WTC11 (cell line): ENCODE measurements around the gene DNALI1. TPM values are rescaled to one million over a fixed set of nuclear protein-coding genes. Genes with fewer than 3 reads are reported as not detected.

Experiments used
- ATAC-seq: fragments of 200-7000 bp; cut with Tn5 transposase; 2 replicates; pipeline ENCODE4 v1.10.0; 2021; ENCODE audit warnings: mild to moderate bottlenecking, moderate library complexity
- CTCF ChIA-PET: fragments of 300-600 bp; sonication (Branson Sonifier 250); formaldehyde crosslinking; loops from one replicate; lab custom pipeline; 2021; ENCODE audit warnings: antibody characterized with exemption; lab: Charles Lee
- POLR2A ChIA-PET: fragments of 350-600 bp; sonication (Branson Sonifier 250); formaldehyde crosslinking; loops from one replicate; lab custom pipeline; 2021; ENCODE audit warnings: antibody characterized with exemption; lab: Charles Lee
- DNase-seq: peaks from one replicate; pipeline ENCODE4 v3.0.0; 2021; ENCODE audit warnings: low spot score
- H3K27ac Mint-ChIP-seq: 2 replicates; pipeline ENCODE4 v1.8.0; 2021; ENCODE audit warnings: mixed read lengths
- H3K27me3 Mint-ChIP-seq: 2 replicates; pipeline ENCODE4 v1.8.0; 2021; ENCODE audit warnings: low read depth, mild to moderate bottlenecking, moderate library complexity, mixed read lengths
- H3K36me3 Mint-ChIP-seq: 2 replicates; pipeline ENCODE4 v1.8.0; 2021; ENCODE audit warnings: mixed read lengths
- H3K4me1 Mint-ChIP-seq: 2 replicates; pipeline ENCODE4 v1.8.0; 2022; ENCODE audit warnings: mixed read lengths
- H3K4me3 Mint-ChIP-seq: 2 replicates; pipeline ENCODE4 v1.8.0; 2021; ENCODE audit warnings: mild to moderate bottlenecking, moderate library complexity, mixed read lengths
- H3K9me3 Mint-ChIP-seq: 2 replicates; pipeline ENCODE4 v1.8.0; 2021; ENCODE audit warnings: mixed read lengths
- CBFB ChIP-seq: sonication (generic); formaldehyde crosslinking; IDR thresholded peaks from 2 replicates; pipeline ENCODE4 v1.8.1; 2022; ENCODE audit warnings: mild to moderate bottlenecking, low read depth, missing genetic modification reagents
- E2F5 ChIP-seq: sonication (generic); formaldehyde crosslinking; IDR thresholded peaks from 2 replicates; pipeline ENCODE4 v1.8.1; 2022; ENCODE audit warnings: mild to moderate bottlenecking, moderate library complexity, missing genetic modification reagents
- ELF4 ChIP-seq: sonication (generic); formaldehyde crosslinking; IDR thresholded peaks from 2 replicates; pipeline ENCODE4 v1.8.1; 2022; ENCODE audit warnings: low read depth, mild to moderate bottlenecking, moderate library complexity, missing genetic modification reagents
- FOXJ3 ChIP-seq: sonication (generic); formaldehyde crosslinking; IDR thresholded peaks from 2 replicates; pipeline ENCODE4 v1.9.0; 2021; ENCODE audit warnings: missing genetic modification reagents, mild to moderate bottlenecking, borderline replicate concordance
- FOXK1 ChIP-seq: sonication (generic); formaldehyde crosslinking; IDR thresholded peaks from 2 replicates; pipeline ENCODE4 v1.8.0; 2022; ENCODE audit warnings: mild to moderate bottlenecking, moderate library complexity, missing genetic modification reagents
- MXD4 ChIP-seq: fragments of 250-450 bp; sonication (Bioruptor Pico); IDR thresholded peaks from 2 replicates; pipeline ENCODE4 v1.8.0; 2021; ENCODE audit warnings: mild to moderate bottlenecking, moderate library complexity, borderline replicate concordance
- MYBL2 ChIP-seq: sonication (generic); formaldehyde crosslinking; IDR thresholded peaks from 2 replicates; pipeline ENCODE4 v1.8.1; 2023; ENCODE audit warnings: mild to moderate bottlenecking, moderate library complexity, missing genetic modification reagents
- OVOL2 ChIP-seq: fragments of 250-450 bp; sonication (Bioruptor Pico); IDR thresholded peaks from 2 replicates; pipeline ENCODE4 v1.9.0; 2021; ENCODE audit warnings: mild to moderate bottlenecking, borderline replicate concordance
- TEAD1 ChIP-seq: sonication (generic); formaldehyde crosslinking; IDR thresholded peaks from 2 replicates; pipeline ENCODE4 v1.8.0; 2022; ENCODE audit warnings: mild to moderate bottlenecking, missing genetic modification reagents
- USF1 ChIP-seq: sonication (generic); formaldehyde crosslinking; IDR thresholded peaks from 2 replicates; pipeline ENCODE4 v1.8.0; 2022; ENCODE audit warnings: mild to moderate bottlenecking, missing genetic modification reagents
- ZBTB21 ChIP-seq: sonication (generic); formaldehyde crosslinking; IDR thresholded peaks from 2 replicates; pipeline ENCODE4 v1.8.1; 2023; ENCODE audit warnings: mild to moderate bottlenecking, missing genetic modification reagents, borderline replicate concordance
- ZNF263 ChIP-seq: sonication (generic); formaldehyde crosslinking; IDR thresholded peaks from 2 replicates; pipeline ENCODE4 v1.8.1; 2022; ENCODE audit warnings: low read depth, mild to moderate bottlenecking, moderate library complexity, missing genetic modification reagents
- ZNF416 ChIP-seq: fragments of 250-450 bp; sonication (Bioruptor Pico); IDR thresholded peaks from 2 replicates; pipeline ENCODE4 v1.9.0; 2021; ENCODE audit warnings: mild to moderate bottlenecking, inconsistent platforms
- total RNA-seq: library from RNA; stranded (reverse); gene quantifications from 3 replicates; pipeline ENCODE4 v1.2.3, GENCODE V29; 2021
- TF ChIP-seq, protein P1 (sequence below): sonication (generic); formaldehyde crosslinking; IDR thresholded peaks from 2 replicates; pipeline ENCODE4 v1.8.0; 2023; ENCODE audit warnings: missing genetic modification reagents, mild to moderate bottlenecking, borderline replicate concordance
- TF ChIP-seq, protein P2 (sequence below): sonication (generic); formaldehyde crosslinking; conservative IDR thresholded peaks from 2 replicates; pipeline ENCODE4 v1.8.1; 2022; ENCODE audit warnings: mild to moderate bottlenecking, missing genetic modification reagents
- TF ChIP-seq, protein P3 (sequence below): sonication (generic); formaldehyde crosslinking; IDR thresholded peaks from 2 replicates; pipeline ENCODE4 v1.8.1; 2023; ENCODE audit warnings: mild to moderate bottlenecking, missing genetic modification reagents, borderline replicate concordance
- TF ChIP-seq, protein P4 (sequence below): sonication (generic); formaldehyde crosslinking; conservative IDR thresholded peaks from 2 replicates; pipeline ENCODE4 v1.8.1; 2023; ENCODE audit warnings: mild to moderate bottlenecking, low read depth, missing genetic modification reagents, moderate library complexity

DNALI1 gene
- total RNA-seq, 1 experiment from 2014 or later, result 10.5 TPM

DNA sequence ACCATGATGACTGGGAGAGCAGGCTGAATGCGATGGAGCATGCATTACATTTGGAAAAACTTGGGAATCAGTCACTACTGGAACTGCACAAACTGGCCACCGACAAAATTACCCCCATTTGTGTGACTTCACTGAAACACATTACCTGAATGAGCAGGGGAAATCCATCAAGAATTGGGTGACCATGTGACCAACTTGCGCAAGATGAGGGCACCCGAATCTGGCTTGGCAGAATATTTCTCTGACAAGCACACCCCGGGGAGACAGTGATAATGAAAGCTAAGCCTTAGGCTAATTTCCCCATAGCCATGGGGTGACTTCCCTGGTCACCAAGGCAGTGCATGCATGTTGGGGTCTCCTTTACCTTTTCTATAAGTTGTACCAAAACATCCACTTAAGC lies 11.7 kb upstream of the DNALI1 start (continued):
- TF ChIP-seq, protein P1, sequence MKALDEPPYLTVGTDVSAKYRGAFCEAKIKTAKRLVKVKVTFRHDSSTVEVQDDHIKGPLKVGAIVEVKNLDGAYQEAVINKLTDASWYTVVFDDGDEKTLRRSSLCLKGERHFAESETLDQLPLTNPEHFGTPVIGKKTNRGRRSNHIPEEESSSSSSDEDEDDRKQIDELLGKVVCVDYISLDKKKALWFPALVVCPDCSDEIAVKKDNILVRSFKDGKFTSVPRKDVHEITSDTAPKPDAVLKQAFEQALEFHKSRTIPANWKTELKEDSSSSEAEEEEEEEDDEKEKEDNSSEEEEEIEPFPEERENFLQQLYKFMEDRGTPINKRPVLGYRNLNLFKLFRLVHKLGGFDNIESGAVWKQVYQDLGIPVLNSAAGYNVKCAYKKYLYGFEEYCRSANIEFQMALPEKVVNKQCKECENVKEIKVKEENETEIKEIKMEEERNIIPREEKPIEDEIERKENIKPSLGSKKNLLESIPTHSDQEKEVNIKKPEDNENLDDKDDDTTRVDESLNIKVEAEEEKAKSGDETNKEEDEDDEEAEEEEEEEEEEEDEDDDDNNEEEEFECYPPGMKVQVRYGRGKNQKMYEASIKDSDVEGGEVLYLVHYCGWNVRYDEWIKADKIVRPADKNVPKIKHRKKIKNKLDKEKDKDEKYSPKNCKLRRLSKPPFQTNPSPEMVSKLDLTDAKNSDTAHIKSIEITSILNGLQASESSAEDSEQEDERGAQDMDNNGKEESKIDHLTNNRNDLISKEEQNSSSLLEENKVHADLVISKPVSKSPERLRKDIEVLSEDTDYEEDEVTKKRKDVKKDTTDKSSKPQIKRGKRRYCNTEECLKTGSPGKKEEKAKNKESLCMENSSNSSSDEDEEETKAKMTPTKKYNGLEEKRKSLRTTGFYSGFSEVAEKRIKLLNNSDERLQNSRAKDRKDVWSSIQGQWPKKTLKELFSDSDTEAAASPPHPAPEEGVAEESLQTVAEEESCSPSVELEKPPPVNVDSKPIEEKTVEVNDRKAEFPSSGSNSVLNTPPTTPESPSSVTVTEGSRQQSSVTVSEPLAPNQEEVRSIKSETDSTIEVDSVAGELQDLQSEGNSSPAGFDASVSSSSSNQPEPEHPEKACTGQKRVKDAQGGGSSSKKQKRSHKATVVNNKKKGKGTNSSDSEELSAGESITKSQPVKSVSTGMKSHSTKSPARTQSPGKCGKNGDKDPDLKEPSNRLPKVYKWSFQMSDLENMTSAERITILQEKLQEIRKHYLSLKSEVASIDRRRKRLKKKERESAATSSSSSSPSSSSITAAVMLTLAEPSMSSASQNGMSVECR (CRISPR knock-in tag), result no peak
- no peak for TF ChIP-seq ELF4 (CRISPR knock-in tag)

- POLR2A ChIA-PET, result no interaction called here
- CTCF ChIA-PET, result no interaction called here
- no peak for TF ChIP-seq FOXJ3 (CRISPR knock-in tag)
- TF ChIP-seq, protein P2, sequence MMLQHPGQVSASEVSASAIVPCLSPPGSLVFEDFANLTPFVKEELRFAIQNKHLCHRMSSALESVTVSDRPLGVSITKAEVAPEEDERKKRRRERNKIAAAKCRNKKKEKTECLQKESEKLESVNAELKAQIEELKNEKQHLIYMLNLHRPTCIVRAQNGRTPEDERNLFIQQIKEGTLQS, result no peak
- TF ChIP-seq, protein P3, sequence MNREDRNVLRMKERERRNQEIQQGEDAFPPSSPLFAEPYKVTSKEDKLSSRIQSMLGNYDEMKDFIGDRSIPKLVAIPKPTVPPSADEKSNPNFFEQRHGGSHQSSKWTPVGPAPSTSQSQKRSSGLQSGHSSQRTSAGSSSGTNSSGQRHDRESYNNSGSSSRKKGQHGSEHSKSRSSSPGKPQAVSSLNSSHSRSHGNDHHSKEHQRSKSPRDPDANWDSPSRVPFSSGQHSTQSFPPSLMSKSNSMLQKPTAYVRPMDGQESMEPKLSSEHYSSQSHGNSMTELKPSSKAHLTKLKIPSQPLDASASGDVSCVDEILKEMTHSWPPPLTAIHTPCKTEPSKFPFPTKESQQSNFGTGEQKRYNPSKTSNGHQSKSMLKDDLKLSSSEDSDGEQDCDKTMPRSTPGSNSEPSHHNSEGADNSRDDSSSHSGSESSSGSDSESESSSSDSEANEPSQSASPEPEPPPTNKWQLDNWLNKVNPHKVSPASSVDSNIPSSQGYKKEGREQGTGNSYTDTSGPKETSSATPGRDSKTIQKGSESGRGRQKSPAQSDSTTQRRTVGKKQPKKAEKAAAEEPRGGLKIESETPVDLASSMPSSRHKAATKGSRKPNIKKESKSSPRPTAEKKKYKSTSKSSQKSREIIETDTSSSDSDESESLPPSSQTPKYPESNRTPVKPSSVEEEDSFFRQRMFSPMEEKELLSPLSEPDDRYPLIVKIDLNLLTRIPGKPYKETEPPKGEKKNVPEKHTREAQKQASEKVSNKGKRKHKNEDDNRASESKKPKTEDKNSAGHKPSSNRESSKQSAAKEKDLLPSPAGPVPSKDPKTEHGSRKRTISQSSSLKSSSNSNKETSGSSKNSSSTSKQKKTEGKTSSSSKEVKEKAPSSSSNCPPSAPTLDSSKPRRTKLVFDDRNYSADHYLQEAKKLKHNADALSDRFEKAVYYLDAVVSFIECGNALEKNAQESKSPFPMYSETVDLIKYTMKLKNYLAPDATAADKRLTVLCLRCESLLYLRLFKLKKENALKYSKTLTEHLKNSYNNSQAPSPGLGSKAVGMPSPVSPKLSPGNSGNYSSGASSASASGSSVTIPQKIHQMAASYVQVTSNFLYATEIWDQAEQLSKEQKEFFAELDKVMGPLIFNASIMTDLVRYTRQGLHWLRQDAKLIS, result no peak
- no peak for TF ChIP-seq E2F5 (CRISPR knock-in tag)
- TF ChIP-seq ZNF416 (CRISPR knock-in tag), result no peak
- TF ChIP-seq, protein P4, sequence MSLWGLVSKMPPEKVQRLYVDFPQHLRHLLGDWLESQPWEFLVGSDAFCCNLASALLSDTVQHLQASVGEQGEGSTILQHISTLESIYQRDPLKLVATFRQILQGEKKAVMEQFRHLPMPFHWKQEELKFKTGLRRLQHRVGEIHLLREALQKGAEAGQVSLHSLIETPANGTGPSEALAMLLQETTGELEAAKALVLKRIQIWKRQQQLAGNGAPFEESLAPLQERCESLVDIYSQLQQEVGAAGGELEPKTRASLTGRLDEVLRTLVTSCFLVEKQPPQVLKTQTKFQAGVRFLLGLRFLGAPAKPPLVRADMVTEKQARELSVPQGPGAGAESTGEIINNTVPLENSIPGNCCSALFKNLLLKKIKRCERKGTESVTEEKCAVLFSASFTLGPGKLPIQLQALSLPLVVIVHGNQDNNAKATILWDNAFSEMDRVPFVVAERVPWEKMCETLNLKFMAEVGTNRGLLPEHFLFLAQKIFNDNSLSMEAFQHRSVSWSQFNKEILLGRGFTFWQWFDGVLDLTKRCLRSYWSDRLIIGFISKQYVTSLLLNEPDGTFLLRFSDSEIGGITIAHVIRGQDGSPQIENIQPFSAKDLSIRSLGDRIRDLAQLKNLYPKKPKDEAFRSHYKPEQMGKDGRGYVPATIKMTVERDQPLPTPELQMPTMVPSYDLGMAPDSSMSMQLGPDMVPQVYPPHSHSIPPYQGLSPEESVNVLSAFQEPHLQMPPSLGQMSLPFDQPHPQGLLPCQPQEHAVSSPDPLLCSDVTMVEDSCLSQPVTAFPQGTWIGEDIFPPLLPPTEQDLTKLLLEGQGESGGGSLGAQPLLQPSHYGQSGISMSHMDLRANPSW, result no peak
- TF ChIP-seq, protein P1 (CRISPR knock-in tag), result no peak
- no peak for TF ChIP-seq TEAD1 (CRISPR knock-in tag)
- TF ChIP-seq ZNF263, result no peak
- no peak for TF ChIP-seq CBFB (CRISPR knock-in tag)
- no peak for TF ChIP-seq ZBTB21 (CRISPR knock-in tag)
- no peak for TF ChIP-seq OVOL2
- TF ChIP-seq FOXK1, result no peak
- TF ChIP-seq MYBL2, result no peak
- no peak for TF ChIP-seq MXD4
- TF ChIP-seq USF1 (CRISPR knock-in tag), result no peak
- Mint-ChIP-seq H3K9me3 (peaks cover 2% of the 10 kb centered on the region; the same call in 1 of the 2 replicates), H3K27ac (no peak overlapping the region), H3K4me3 (no peak overlapping the region), H3K36me3 (peaks cover 48% of the 10 kb centered on the region), H3K4me1 (peaks cover 10% of the 10 kb centered on the region), H3K27me3 (no peaks in the 10 kb centered on the region)
- no peak for DNase-seq
- ATAC-seq, result no peak
Measured at GRCh38 chr1:37549341-37549740, 7.4 kb upstream of the DNALI1 start.
